Kidney tubule cell (primary cell): Measurements from ENCODE around the gene BEND3.

ENCODE experiments used
- DNase-seq: peaks from one replicate; pipeline ENCODE4 v3.0.0-alpha.2; 2018; ENCODE audit warnings: low spot score

Gene BEND3

DNA sequence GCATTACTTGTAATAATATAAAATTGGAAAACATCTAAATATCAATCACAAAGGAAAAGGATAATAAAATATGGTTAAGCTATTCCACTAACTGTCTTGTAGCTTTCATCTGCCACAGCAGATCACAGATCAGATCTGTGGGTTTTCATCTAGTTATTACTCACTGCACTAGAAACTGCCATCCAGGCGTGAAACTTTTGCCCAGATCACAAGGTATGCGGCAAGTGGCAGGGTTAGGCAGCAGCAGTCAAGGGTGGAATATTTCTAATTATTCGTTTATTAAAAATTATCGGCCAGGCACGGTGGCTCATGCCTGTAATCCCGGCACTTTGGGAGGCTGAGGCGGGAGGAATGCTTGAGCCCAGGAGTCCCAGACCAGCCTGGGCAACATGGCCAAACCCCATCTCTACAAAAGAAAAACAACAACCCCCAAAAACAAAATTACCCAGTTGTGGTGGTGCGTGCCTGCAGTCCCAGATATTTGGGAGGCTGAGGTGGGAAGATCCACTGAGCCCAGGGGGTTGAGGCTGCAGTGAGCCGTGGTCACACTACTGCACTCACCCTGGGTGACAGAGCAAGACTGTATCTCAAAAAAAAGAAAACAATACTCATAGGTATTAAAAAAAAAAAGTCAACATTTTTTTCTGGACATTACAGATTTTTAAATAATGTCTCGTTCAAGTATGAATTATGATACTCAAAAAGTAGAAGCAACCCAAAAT, 32.1 kb downstream of the BEND3 start:
- peak; percentile 52 for DNase-seq

DNA sequence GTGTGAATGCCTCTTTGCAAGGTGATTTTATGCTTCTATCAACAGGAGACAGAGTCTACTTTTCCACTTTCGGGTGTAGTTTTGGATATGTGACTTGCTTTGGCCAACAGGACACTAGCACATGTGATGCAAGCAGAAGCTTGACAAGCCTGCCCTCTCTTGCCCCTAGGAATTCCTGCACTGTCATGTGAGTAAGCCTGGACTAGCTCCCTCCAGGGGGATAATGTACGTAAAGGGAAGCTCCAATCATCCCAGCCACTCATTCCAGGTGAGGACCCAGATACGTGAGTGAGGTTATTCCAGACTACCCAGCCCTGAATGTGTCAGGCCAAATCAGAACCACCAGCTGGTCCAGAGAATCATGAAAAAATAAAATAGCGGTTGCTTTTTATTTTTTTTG, 33.3 kb downstream of the BEND3 start:
- no peak for DNase-seq

DNA sequence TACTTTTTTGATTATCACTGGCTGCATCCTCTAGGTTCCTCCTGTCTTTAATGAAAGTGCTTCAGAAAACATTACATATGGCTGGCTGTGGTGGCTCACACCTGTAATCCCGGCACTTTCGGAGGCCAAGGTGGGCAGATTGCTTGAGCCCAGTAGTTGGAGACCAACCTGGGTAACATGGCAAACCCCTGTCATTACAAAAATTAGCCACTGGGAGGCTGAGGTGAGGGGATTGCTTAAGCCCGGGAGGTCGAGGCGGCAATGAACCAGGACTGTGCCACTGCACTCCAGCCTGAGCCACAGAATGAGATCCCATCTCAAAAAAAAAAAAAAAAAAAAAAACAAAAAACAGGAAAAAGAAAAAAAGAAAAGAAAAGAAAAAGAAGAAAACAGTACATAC, 35.3 kb downstream of the BEND3 start:
- no peak for DNase-seq

DNA sequence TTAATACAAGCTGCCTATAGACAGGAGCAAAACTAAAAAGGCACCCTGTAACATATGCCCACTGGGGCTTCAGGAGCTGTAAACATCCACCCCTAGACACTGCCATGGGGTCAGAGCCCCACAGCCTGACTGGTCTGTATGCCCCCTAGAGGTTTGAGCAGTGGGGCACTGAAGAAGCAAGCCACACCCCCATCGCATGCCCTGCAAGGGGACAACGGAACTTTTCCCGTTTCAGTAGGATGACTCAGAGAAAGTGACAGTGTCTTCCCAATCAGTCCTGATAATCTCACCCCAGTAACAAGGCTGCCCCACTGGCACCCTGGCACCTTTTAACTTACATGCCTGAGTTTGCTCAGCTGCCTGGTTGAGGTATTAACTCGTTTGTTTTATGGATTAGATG, 35.9 kb downstream of the BEND3 start:
- no peak for DNase-seq

DNA sequence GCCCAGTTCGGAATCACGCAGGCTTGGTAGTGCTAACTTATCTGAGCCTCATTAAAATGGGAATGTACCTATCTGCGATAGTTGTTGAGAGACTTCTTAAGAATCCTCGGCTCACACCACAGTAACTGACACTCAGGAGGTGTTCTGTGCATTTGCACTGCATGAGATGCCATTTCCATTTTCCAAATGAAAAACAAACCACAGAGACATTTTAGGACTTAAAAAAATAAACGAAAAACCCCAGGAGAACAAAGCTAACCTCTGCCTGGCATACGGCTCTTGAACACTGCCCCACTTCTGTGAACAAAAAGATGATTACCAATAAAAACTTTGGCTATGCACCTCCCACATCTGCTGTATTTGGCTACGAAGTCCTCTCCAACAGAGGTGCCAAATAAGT, 37.6 kb downstream of the BEND3 start:
- DNase-seq = no peak

DNA sequence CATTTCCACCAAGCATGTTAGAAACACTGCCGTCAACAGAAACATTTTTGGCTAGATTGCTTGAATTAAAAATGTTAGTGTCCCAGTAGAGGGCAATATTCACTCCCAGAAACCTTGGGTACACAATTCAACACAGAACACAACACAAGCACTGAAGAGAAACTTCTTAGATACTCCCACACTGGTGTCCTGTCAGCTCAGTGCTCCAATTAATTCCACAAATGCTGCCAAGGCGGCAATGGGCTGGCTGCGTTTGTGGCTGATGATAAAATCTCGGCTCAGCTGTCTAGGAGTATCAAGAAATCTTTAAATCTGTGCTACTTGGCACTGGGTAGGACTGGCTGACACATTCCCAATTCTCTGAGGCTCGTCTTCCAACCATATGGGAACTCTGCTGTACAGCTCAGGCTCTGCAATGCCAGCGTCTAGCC, 39.3 kb downstream of the BEND3 start:
- DNase-seq = no peak

DNA sequence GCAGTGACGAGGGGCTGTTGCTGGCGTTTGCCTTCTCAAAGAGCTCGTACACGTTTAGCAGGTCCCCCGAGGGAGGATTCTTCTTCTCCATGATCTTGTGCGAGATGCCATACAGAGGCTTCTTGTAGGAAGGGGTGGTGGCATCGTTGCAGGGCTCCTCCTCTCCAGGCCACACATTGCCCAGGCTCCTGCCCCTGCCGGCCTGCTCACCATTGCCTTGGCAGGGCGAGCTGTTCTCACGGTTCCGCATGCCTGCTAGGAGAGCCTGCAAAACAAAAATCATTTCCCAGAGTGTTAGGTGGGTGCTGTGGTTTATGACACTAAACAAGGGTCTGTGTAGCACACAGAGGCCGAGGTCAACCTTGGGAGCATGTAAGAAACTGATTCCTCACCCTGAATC, 44.6 kb downstream of the BEND3 start:
- no peak for DNase-seq

DNA sequence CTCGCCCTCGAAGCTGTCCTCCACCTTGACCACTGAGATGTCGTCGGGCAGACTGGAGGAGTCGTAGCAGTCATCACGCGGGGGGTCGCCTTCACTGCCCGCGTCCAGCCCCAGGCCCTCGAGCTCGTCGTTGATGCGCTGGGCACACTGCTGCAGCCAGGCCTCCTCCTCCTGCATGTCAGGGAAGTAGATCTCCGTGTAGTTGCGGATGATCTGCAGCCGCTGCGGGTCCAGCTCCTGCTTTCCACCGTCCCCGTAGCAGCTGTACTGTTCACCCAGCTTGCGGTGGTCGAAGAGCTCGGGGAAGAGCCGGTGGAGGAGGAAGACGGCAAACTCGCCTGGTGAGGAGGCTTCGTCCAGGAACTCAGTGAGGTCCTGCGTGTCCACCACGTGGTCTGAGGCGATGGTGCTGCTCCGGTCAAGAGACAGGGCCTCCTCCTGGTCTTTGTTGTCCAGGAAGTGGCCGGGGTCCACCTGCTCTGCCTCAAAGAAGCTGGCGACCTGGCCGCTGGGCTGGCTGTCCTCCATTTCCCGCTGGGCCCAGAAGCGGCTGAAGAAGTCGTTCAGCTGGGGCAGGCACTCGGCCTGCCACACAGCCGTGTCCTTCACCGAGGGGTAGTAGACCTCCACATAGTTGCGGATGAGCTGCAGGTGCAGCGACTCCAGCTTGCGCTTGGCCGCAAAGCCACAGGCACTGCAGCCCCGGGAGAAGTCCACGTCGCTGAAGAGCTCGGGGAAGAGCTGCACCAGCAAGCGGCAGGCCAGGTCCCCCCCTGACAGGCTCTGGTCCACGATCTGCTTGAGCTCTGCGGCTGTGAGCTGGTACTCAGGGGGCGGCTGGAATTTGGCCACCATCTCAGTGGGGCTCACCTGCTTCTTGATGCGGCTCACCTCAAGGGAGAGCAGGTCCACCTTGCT, 45.4 kb downstream of the BEND3 start:
- DNase-seq = no peak

DNA sequence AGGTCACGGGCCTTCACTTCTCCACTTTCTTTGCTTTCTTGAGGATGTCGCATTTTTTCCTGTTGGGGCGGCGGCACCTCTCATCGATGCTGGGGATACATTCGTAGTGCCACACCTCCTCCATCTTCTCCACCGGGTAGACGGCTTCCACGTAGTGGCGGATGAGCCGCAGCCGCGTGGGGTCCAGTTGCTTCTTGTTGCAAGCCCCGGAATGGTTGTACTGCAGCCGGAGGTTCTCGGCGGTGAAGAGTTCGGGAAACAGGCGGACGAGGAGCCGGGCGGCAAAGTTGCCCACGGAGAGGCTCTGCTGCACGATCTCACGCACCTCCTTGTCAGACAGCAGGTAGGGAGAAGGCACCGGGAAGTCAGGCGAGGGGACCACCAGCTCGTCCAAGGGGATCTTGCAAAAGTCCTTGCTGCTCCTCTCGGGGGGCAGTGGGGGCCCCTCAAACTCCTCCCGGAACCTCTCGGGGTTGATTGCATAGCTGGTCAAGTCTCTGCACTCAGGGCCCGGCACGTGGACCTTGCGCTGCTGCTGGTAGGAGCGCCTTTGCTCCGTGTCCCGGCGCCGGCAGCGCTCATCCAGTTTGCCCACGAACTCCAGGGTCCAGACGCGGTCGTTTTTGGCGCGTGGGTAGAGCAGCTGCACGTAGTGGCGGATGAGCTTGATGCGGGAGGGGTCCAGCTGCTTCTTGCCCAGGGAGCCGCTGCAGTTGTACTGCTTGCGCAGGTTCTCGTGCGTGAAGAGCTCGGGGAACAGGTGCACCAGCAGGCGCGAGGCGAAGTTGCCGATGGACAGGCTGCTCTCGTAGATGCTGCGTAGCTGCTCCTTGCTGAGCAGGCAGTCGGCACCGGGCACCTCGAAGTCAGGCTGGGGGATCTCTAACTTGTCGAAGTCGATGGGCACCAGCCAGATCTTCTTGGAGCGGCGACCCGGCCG, 46.4 kb downstream of the BEND3 start:
- no peak for DNase-seq

DNA sequence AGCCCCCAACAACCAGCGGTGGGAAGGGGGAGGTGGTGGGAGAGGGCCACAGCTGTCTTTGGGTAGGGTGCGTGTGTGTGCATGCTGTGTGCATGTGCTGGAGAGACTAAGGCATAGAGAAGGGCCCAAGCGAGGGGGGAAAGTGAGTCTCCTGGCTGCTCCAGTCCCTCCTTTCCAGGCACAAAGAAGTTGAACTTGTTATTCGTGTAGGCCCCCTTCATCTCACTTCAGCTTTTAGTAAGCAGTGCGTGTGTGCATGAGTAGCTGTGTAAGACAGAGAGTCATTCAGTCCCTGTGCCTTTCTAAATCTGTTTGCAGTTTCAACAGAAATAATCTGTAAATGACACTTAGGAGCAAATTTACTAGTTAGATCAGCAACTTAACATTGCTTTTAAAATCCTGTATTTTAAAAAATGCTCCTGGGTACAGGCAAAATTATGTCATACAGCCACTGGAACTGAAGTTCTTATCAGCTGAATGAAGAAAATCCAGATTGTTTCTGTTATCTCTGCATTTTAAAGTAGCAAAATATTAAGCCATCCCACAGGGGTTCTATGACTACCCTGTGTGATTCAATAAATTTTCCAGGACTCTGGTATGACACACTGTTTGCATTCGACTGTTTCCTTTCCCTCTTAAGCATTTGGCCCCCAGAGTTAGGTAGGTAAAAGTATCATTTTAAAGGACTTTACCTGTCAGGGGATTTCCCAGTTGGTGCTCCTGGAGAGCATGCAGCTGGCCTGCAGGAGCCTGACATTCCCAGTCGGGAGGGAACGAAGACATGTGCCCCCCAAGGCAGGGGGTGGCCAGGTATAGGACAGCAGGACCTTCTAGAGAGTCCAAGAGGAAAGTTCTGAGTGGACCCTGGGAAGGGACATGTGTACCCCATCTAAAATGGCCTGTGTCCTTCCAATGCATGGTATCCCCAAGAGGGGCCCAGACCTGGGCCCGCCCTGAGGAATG, 48.3 kb downstream of the BEND3 start:
- DNase-seq = peak; percentile 50

DNA sequence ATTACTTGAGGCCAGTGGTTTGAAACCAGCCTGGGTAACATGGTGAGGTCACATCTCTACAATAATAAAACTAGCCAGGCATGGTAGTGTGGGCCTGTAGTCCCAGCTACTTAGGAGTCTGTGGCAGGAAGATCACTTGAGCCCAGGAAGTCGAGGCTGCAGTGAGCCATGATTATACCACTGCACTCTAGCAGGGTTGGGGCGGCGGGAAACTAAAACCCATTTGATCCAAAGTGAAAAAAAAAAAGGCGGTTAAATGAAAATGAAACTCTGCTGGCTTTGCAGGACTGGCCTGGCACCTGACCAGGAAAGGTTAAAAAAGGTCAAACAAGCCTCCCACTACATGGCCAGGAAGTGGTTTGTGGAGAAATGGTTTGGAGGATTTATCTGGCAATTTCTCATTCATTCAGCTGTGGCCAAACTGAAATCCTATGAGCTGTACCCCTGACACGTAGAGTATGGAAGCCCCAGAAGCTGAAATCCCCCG, 50.7 kb downstream of the BEND3 start:
- peak; percentile 93 for DNase-seq

DNA sequence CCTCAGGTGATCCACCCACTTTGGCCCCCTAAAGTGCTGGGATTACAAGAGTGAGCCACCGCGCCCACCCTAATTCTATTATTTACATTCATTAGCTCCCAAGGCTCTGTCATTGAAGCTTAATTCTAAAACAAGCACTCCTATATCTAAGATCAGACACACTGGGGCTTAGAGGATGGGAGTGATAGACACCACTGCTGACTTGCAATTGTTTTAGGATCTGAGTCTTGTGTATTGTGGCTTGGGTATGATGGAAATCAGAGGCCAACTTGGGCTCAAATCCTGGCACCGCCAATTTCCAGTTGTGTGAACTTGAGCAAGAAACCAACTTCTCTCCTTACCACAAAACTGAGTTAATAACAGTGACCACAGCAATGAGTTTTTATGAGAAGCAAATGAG, 52.6 kb downstream of the BEND3 start:
- no peak for DNase-seq

DNA sequence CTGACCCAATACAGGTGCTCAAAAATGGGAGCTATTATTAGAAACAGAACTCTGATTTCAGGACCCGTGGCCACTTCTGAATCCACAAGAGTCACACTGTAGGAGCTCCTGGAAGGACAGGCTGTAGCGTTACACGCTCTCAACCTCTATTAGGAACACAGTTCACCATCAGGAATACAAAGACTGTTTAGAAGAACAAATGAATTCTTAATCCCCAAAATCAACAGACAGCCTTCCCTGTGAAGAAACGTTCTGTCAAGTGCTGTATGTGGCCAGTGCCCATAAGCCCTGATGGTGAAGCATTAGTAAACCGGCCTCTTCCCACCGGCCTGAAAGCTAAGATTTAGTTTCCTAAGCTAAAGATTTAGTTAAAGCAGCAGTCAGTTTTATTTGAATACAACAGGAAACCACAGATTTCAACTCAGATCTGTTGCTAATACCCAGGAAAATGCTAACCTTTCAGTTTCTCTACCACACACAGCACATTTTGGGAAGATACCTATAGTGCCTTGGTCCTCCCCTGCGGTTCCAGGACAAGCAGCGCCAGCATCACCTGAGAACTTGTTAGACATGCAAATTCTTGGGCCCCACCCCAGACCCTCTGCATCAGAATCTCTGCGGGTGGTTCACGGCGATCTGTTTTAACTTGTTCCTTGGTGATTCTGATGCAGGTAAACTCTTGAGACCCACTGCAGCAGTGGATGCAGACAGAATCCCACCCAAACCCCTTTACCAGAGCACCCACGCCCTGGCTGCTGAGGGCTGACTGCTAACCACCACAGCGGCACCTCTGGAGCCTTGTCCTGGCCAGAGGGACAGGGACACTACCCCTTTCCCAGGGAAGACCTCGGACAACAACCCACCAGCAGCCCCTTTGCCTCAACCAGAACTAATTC, 53.9 kb downstream of the BEND3 start:
- no peak for DNase-seq

DNA sequence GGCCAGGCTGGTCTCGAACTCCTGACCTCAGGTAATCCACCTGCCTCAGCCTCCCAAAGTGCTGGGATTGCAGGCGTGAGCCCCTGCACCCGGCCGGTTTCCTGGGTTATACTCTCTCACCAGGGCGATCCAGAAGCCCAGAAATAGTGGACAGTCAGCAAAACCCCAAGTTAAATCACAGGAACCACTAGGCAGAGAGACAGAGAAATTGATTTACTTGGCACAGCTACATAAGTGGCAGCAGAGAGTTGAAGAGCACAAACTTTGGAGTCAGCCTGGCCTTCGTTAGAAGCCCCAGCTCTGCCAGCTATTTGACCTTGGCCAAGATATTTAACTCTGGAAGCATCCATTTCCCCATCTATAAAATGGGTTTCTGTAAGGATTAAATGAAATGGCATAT, 54.6 kb downstream of the BEND3 start:
- no peak for DNase-seq

DNA sequence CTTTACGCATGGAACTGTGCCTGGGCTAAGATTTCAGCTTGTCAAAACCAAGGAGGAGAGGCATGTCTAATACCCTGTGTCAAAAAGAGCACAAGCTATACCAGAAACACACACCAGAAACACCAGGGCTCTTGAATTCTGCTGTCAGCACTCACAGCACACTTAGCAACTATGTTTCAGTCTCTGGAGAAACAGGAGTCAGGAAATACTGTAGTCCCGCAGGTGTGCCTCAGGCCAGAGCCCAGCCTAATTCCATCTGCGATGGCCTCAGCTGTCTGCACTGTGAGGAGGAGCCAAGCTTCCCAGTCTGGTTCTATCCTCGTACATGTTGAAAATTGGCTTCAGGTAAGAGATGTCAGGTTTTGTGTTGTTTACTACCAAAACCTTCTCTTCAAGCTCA, 55.7 kb downstream of the BEND3 start:
- DNase-seq = no peak

DNA sequence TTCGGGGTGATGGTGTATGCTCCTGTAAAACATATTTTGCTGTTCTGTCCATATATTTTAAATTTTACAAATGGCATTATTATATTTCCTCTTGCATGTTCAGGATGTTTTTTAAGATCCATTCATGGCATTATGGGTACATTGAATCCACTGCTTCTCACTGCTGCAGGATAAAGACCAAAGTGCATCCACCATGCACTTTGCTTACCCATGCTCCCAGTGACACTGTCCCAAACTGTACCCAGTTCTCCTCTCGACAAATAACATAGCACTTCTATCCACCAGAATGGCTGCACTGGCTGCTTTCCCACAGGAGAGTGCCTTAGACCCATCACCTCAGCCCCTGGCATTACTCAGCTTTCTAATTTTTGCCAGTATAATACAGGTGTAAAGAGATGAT, 57.6 kb downstream of the BEND3 start:
- no peak for DNase-seq

DNA sequence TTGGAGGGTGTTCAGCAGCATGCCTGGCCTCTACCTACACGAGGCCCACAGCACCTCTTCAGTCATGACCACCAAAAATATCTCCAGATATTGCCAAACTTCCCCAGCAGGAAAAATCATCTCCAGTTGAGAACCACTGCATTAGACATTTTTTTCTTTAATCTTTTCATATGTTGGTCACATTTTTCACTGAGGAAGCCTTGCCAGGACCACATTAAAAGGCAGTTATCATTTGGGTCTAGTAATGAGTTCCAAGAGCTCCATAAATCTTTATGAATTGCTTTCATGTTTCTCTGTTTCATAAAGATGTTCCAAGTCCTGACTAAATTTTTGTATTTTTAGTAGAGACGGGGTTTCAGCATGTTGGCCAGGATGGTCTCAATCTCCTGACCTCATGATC, 58.5 kb downstream of the BEND3 start:
- no peak for DNase-seq

DNA sequence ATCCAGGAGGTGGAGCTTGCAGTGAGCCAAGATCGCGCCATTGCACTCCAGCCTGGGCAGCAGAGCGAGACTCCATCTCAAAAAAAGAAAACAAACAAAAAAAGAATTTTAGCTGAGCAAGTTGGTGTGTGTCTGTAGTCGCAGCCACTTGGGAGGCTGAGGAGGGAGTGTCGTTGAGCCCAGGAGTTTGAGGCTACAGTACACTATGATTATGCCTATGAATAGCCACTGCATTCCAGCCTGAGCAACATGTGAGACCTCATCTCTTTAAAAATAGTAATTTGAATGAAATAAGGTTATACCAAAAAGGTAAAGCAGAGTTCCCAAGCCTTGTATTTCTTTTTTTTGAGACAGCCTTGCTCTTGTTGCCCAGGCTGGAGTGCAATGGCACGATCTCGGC, 67.5 kb downstream of the BEND3 start:
- no peak for DNase-seq

DNA sequence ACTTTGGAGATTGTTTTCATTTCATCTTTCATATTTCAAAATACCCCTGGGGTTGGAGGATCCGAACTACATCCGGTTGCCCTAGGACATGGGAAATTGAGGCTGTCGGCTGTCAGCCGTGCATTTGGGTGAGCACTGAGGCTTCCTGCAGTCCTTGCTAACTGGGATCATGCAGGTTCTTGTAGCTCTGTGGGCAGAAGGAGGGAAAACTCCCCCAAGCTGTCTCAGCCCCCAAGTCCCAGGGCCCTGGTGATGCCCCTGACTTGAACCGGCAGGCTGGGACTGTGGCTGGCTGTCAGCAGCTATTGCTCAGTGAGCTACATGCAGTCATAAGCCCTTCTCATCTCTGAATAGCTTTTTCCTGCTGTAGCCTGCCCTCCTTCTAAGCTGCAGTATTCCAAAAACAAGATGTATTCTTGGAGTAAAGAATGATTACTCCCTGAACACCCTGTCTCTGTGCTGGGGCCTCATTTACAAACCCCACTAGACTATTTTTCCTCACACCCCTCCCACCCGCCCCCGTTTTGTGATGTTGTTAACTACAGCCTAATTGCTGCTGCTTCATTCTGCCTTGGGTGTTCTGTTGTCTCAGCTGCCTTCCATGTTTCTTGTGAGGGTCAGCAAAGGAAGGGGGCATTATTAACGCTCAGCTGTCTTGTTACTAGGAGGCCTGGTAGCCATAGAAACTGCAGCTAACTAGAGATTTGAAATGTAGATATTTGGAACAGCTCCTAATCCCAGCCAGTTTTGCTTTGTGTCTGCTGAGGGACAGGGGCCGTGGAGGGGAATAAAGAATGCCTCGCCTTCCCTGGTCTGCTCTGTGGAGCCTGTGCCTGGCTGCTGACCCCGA, 69.3 kb downstream of the BEND3 start:
- no peak for DNase-seq
